ENCODE measurements around the gene LDAF1. TPM values are rescaled to one million over a fixed set of nuclear protein-coding genes. Genes with fewer than 3 reads are reported as not detected.
"Not testable (repeated sequence)": the region's sequence is repeated elsewhere in the genome, so short reads cannot be mapped to it uniquely, and the experiment has no call there.

The LDAF1 gene
- total RNA-seq, 1 experiment from 2014 or later: 12.3 TPM

DNA sequence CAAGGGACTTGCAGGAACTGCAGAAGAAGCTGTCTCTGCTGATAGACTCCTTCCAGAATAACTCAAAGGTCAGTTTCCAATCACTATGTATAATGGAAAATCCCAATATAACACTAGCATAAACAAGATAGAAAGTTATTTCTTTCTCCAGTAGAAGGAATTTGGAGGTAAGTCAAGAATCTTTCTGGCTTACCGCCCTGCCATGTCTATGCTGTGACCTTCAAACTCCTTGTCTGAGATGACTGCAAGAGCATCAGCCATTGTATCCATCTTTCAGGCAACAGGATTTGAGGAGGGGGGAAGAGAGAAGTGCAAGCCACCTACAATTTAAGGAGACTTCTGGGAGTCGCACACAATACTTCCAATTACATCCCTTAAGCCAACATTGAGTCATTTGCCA is 2.7 kb downstream of the LDAF1 start:
- DNase-seq (ENCODE audit: low read depth): no peak

DNA sequence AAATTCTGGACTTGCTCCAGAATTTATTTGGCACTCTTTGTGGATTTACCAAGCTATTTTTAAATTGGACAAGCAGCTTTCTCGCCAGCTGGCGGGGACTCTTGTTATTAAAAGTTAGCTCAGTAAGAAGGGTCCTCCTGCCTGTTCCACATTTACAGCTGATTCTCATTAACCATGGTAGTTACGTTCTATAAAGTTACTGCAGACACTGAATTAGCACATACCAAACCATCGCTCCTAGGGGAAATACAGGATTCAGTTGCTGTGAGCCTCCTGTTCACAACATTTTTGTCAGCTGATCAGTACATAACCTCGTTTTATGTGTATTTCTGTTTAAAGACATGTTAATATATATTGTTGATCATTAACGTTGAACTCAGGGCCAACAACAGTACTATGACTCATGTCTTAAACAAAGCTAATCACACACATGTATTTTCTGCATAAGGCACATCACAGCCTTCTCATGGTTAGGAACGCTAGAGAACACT is 4.2 kb downstream of the LDAF1 start:
- DNase-seq (ENCODE audit: low read depth): no peak

- DNase-seq (ENCODE audit: low read depth): no peak
Measured at GRCh38 chr16:21163576-21163975, 5.1 kb downstream of the LDAF1 start.

DNA sequence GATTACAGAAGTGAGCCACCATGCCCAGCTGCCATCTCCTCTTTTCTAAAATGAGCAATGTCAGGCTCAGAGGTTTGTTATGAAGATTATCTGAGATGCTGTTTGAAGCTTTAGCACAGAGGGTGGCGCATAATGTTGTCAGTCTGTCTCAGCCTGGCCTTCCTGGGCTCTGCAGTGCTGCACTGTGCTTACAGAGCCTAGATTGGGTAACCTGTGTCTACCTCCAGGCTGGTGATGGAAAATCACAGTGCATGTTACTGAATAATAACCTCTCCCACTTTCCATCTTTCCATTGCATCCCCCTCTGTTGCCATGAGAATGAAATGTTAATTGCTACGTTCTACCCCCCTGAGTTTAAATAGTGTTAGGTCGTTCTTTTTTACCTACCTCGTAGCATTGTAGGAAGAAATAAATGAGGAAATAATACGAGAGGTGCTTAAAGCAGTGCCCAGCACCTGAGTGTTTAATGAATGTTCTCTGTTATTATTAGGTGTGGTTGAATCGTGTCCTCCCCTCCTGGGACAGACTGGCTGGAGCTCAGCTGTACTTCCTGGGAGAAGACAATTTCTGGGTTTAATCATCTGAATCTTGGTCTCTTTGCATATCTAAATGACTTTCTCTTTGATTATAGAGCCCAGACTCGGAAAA is 6.2 kb downstream of the LDAF1 start:
- DNase-seq (ENCODE audit: low read depth): no peak

DNA sequence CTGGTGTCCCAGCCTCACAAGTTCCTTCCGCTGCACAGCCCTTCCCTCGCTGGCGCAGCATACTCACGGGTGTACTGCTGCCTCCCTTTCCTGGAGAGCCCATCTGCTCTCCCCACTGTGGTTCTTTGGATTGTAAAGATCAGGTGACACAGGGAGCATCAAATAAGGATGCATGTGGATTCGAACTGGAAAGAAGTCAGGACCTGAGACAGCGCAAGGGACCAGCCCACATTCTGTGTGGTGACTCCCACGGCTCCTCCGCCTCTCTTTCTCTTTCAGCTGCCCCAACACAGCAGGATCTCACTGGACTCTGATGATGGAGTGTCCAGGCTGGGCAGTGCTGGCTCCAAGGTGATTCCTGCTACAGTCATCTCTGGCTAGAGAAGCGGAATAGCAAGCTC is 8.1 kb downstream of the LDAF1 start:
- no peak for DNase-seq (ENCODE audit: low read depth)

- DNase-seq (ENCODE audit: low read depth): peak; percentile 93
Measured at GRCh38 chr16:21167360-21167759, 8.9 kb downstream of the LDAF1 start.

DNA sequence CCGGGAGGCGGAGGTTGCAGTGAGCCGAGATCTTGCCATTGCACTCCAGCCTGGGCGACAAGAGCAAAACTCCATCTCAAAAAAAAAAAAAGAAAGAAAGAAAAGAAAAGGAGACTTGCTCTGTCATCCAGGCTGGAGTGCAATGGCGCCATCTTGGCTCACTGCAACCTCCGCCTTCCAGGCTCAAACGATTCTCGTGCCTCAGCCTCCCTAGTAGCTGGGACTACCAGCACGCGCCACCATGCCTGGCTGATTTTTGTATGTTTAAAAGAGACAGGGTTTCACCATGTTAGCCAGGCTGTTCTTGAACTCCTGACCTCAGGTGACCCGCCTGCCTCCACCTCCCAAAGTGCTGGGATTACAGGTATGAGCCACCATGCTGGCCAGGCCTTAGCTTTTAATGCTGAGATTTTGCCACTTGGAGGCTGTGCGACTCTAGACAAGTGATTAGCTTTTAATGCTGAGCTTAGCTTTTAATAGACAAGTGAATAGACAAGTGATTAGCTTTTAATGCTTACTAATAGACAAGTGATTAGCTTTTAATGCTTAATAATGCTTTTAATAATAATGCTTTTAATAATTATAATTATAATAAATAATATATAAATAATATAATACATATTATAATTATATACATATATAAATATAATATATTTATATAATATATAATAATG is 9.6 kb downstream of the LDAF1 start:
- DNase-seq (ENCODE audit: low read depth): no peak

DNA sequence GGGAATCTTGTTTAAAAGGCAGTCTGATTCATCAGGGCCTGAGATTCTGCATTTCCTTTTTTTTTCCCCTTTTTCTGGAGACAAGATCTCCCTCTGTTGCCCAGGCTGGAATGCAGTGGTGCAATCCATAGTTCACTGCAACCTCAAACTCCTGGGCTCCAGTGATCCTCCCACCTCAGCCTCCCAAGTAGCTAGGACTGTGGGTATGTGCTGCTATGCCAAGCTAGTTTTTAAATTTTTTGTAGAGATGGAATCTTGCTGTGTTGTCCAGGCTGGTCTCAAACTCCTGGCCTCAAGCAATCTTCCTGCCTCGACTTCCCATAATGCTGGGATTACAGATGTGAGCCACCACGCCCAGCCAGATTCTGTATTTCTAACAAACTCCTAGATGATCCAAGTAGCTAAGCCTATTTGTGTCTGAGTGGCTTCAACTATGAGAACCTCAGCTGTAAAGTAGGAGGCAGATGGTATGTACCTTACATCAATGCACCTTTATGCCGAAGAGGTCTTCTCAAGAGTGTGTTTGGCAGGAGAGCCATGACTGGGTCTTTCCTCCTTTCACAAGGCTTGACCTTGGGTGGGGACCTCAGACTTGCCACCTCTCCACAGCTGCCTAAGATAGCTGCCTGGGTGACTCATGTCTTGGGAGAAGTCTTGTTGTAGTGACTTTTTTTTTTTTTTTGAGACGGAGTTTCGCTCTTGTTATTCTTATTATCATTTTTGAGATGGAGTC is 10.9 kb downstream of the LDAF1 start:
- DNase-seq (ENCODE audit: low read depth): peak; percentile 32

DNA sequence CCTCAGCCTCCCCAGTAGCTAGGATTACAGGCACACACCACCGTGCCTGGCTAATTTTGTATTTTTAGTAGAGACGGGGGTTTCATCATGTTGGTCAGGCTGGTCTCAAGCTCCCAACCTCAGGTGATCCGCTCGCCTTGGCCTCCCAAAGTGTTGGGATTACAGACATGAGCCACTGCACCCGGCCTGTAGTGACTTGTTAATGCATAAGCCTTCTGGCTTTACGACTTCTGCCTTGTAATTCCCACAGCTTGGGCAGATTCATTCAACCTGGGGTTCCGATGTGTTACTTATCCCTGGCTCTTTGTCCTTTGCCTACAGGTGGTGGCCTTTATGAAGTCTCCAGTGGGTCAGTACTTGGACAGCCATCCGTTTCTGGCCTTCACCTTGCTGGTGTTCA is 11.6 kb downstream of the LDAF1 start:
- not testable (repeated sequence) for DNase-seq (ENCODE audit: low read depth)

GRCh38 chr16:21172650-21173049 is 14.2 kb downstream of the LDAF1 start:
- no peak for DNase-seq (ENCODE audit: low read depth)

DNA sequence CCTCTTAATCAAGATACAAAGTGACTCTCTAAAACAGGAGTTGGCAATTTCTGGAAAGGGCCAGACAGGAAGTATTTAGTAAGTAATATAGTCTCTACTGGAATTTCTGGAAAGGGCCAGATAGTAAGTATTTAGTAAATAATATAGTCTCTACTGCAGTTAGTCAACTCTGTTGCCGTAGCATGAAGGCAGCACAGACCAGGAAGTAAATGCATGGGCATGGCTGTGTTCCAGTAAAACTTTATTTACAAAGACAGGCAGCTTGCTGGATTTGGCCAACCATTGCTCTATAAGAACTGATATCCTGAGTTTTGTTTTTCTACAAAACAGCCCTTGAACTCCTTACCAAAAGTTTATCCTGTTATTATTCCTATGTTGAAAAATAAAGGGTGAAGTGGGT is 16.9 kb downstream of the LDAF1 start:
- no peak for DNase-seq (ENCODE audit: low read depth)

DNA sequence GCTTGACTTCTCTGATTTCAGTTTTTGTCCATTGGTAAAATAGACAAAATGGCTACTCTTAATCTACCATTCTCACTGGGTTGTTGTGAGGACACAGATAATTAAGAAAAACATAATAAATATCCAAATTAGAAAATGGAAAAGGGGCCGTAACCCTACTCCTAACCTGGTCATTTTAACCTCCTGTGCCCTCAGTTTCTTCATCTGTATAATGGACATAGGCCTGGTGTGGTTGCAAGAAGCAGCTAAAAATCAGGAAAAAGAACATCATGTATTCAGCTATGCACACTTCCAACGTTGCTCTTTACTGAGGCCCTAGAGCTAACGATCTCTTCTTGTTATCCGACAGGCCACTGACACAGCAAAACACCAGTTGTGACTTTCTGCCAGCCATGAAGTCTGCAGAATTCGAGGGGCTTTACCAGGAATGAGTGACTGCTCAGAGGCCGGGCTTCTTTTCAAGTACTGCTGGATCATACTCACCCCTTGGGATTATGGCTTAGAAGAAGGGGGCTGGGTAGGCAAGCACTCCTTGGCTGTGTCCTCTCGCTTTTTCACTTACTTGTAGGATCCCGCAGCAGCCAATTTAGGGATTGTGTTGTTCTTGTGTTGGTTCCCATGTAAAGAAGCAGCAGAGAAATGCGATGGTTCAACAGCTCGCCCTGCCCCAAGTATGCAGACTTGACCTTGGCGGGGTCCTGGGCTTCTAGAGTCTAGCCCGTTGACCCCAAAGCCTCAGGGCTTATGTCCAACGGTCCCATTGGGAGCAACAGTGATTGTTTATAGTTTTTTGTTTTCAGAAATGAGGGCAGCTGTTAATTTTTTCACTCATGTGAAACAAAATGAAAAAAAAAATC is 20.9 kb downstream of the LDAF1 start:
- DNase-seq (ENCODE audit: low read depth): no peak

- DNase-seq (ENCODE audit: low read depth): no peak
Measured at GRCh38 chr16:21179983-21180365, 21.5 kb downstream of the LDAF1 start.

- DNase-seq (ENCODE audit: low read depth): no peak
Measured at GRCh38 chr16:21183995-21184394, 25.5 kb downstream of the LDAF1 start.

GRCh38 chr16:21184834-21185233 is 26.4 kb downstream of the LDAF1 start:
- DNase-seq (ENCODE audit: low read depth): peak; percentile 78

DNA sequence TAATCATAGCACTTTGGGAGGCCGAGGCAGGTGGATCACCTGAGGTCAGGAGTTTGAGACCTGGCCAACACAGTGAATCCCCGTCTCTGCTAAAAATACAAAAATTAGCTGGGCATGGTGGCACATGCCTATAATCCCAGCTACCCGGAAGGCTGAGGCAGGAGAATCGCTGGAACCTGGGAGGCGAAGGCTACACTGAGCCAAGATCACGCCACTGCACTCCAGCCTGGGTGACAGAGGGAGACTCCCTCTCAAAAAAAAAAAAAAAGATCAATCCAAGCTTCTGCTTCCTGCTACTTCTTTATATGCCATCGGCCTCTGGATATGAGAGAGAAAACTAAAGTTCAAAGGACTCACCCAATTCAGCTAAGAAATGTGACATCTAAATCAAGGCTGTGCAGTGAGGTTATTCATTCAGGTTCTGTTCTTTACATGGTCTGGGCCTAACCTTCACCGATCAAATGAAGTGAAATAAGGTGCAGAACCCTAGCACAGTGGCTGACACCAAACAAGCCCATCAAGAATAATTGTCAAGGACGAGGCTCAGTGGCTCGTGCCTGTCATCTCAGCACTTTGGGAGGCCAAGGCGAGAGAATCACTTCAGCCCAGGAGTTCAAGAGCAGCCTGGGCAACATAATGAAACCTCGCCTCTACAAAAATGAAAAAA is 27.3 kb downstream of the LDAF1 start:
- DNase-seq (ENCODE audit: low read depth): no peak

- DNase-seq (ENCODE audit: low read depth): peak; percentile 82
Measured at GRCh38 chr16:21186326-21186691, 27.8 kb downstream of the LDAF1 start.

DNA sequence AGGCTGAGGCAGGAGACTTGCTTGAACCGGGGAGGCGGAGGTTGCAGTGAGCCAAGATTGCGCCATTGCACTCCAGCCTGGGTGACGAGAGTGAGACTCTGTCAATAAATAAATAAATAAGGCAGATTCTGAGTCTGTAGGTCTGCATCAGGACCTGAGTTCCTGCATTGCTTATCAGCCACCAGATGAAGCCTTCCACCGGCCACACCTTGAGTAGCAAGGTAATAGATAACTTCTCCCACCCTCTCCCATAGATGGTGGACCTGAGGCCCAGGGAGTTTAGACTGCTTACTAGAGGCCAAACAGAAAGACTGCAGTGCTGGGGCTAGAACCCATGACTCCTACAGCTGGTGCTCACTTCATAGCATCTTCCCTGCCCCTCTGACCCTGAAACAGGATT is 30.8 kb downstream of the LDAF1 start:
- DNase-seq (ENCODE audit: low read depth): no peak

DNA sequence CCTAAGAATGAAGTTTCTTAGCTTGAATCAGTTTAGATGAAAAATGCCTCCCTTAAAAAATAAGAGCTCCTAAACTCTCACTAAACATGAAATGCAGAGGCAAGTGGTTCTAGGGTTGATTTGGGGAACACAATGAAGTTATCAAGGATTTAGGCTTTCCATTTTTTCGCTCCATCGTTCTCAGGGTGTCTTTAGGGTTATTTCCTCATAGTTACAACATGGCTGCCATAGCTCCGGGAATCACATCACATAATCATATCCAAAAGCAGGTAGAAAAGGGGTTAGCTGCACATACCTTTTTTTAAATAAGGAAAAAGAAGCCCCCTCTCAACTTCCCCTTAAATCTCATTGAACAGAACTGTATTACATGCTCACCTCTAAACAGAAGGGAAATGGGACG is 31.5 kb downstream of the LDAF1 start:
- DNase-seq (ENCODE audit: low read depth): no peak

DNA sequence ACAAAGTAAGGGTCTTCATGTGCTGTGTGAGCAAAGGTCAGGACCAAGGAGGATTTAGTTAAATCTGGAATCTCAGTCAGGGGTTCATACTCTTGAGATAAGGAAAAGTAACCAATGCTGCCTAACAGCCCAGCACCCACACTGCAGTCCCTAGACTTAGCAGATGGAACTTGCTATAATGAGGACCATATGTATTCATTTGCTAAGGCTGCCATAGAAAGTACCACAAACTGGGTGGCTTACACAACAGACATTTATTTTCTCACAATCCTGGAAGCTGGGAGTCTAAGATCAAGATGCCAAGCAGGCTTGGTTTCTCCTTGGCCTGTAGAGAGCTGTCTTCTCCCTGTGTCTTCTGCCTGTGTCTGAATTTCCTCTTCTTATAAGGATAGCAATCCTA is 32.1 kb downstream of the LDAF1 start:
- DNase-seq (ENCODE audit: low read depth): no peak

- DNase-seq (ENCODE audit: low read depth): no peak
Measured at GRCh38 chr16:21192991-21193390, 34.5 kb downstream of the LDAF1 start.

All from HT1080 (cell line).